Measurements from ENCODE around the gene MSH5. TPM values are rescaled to one million over a fixed set of nuclear protein-coding genes. Genes with fewer than 3 reads are reported as not detected.

The MSH5 gene
- total and polyA plus RNA-seq, 2 of the 13 experiments (the other 11 are each of a cell fraction or from before 2014, with no cell fraction given) = 10.2 to 38.7 TPM

GRCh38 chr6:31737315-31737990, 2.4 kb upstream of the MSH5 start (continued):
- no peak for TF ChIP-seq ZBTB43 (CRISPR knock-in tag; conservative IDR thresholded peaks at IDR 0.05)
- TF ChIP-seq NCOA5 (CRISPR knock-in tag; IDR thresholded peaks at IDR 0.05) = no peak
- TF ChIP-seq PAXIP1 (CRISPR knock-in tag; conservative IDR thresholded peaks at IDR 0.05) = peak; percentile 100
- no peak for TF ChIP-seq NFYC (CRISPR knock-in tag; IDR thresholded peaks at IDR 0.05)
- TF ChIP-seq ZNF792 (CRISPR knock-in tag; IDR thresholded peaks at IDR 0.05) = peak; percentile 44; the same call in 1 of the 2 replicates
- peak; percentile 45; the same call in 1 of the 2 replicates for TF ChIP-seq SATB2 (CRISPR knock-in tag; IDR thresholded peaks at IDR 0.05)
- TF ChIP-seq GFI1 (CRISPR knock-in tag; IDR thresholded peaks at IDR 0.05; ENCODE audit: borderline replicate concordance) = peak; percentile 89
- no peak for TF ChIP-seq NFE2L2 (IDR thresholded peaks at IDR 0.05; ENCODE audit: low read length)
- TF ChIP-seq NFIC (IDR thresholded peaks at IDR 0.05; ENCODE audit: low read length) = no peak
- no peak for TF ChIP-seq HES4 (CRISPR knock-in tag; IDR thresholded peaks at IDR 0.05; ENCODE audit: borderline replicate concordance)
- no peak for TF ChIP-seq ZFYVE20 (CRISPR knock-in tag; IDR thresholded peaks at IDR 0.05; ENCODE audit: borderline replicate concordance, low read depth)
- 0 out of 2 replicates have a peak, but pooled peaks have one; percentile 24 for TF ChIP-seq SP2 (CRISPR knock-in tag; IDR thresholded peaks at IDR 0.05)
- TF ChIP-seq SNAPC2 (CRISPR knock-in tag; IDR thresholded peaks at IDR 0.05) = no peak
- TF ChIP-seq ZBTB21 (CRISPR knock-in tag; IDR thresholded peaks at IDR 0.05) = no peak
- TF ChIP-seq CREM (IDR thresholded peaks at IDR 0.05) = peak; percentile 90
- no peak for TF ChIP-seq CREM (CRISPR knock-in tag; IDR thresholded peaks at IDR 0.05)
- no peak for TF ChIP-seq PAWR (CRISPR knock-in tag; IDR thresholded peaks at IDR 0.05; ENCODE audit: borderline replicate concordance)
- TF ChIP-seq MED8 (CRISPR knock-in tag; IDR thresholded peaks at IDR 0.05; ENCODE audit: insufficient replicate concordance) = peak; percentile 72
- no peak for TF ChIP-seq CREB3 (CRISPR knock-in tag; IDR thresholded peaks at IDR 0.05)
- TF ChIP-seq ZNF337 (CRISPR knock-in tag; IDR thresholded peaks at IDR 0.05; ENCODE audit: borderline replicate concordance, low read depth) = 0 out of 2 replicates have a peak, but pooled peaks have one; percentile 41
- peak; percentile 82 for TF ChIP-seq RFX1 (IDR thresholded peaks at IDR 0.05)
- TF ChIP-seq PITX1 (CRISPR knock-in tag; IDR thresholded peaks at IDR 0.05) = peak; percentile 99
- TF ChIP-seq HDAC2 (CRISPR knock-in tag; IDR thresholded peaks at IDR 0.05) = peak; percentile 73; the same call in 1 of the 2 replicates
- TF ChIP-seq ZBTB38 (CRISPR knock-in tag; IDR thresholded peaks at IDR 0.05) = peak; percentile 30; the same call in 1 of the 2 replicates
- no peak for TF ChIP-seq MAX (IDR thresholded peaks at IDR 0.05)

All from HepG2 (cell line).